HG03354 (cell line): Measurements from ENCODE around the gene BCS1L.

Source experiments
- ATAC-seq: cut with Tn5 transposase; IDR thresholded peaks from one replicate; pipeline ENCODE4 v1.9.1; 2021; ENCODE audit warnings: mild to moderate bottlenecking; ENCODE audit not compliant: unreplicated experiment, poor library complexity, severe bottlenecking

The BCS1L gene

DNA sequence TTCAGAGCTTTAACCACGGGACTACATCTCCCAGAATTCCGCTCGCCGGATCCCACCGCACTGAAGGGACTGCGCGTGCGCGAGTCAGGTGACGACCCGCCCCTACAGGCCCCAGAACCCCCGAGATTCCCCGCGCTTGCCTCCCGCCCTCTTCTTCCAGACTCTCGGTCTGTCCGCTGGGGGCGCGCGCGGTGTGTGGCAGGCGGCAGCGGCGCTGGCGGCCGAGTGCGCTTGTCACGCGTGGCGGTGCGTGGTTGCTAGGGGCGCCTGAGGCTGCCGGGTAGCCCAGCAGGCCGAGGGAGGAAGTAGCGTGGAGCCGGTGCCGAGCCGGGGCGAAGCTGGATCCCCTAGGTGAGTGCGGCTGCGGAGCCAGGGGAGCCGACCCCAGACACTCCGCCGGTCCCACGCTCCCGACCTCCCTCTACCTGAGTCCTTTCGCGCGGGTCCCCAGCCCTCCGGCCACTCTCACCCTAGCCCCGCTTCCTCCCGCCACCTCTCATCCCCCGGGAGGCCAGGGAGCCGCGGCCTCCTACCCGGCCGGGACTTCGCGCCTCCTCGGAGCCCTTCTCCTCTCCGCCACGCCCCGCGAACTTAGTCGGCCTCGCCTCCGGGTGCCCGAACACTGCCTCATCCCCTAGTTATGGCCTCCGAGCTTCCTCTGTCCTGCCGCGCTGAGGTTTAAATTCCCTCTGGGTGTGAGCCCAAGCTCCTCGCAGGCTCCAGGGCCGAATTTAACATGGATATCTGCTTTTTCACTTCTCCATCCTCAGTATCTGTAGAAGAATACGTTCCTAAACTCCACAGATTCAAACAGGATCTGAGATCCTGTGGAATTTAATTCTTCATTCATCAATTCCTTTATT is 51.4 kb downstream of the BCS1L start, which contains the start of gene TTLL4:
Gene TTLL4 (plus strand): TSS at position 149 of the 863 bp plus-strand sequence. CDS start 26,842 bp downstream, outside the sequence.
- ATAC-seq, result peak; percentile 93

DNA sequence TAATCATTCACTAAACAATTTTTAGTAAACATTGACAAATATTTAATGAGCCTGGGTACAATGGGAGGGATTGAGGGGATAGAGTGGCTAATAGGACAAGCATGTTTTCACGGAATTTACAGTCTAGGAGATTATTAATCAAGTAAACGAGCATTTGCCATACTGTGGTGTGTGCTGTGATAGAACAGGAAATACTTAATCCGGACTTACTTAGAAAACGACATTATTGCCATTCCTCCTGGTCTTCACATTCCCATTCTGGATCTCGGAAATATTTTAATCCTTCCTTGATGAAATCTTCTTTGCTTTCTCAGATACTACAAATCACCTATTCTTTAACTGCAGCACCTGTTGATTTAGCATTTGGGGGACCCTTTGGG is 52.1 kb downstream of the BCS1L start:
- no peak for ATAC-seq
